ENCODE measurements around the gene USP53.

USP53 gene

GRCh38 chr4:119211867-119212233, 663 bp upstream of the USP53 start:
- peaks cover 0 to 5% (median 0%) of the 10 kb centered on the region in 3 donors for H3K36me3 ChIP-seq
- H3K27ac ChIP-seq, result peak overlapping the region; percentile 97 to 98
- peaks cover 0 to 21% (median 0%) of the 10 kb centered on the region in 4 donors for H3K4me1 ChIP-seq
- no peaks in the 10 kb centered on the region for H3K9me3 ChIP-seq
- TF ChIP-seq CTCF (IDR thresholded peaks at IDR 0.05), result peak in 1 of 2 experiments; percentile 16
- DNase-seq, result no peak
- H3K27me3 ChIP-seq, result no peaks in the 10 kb centered on the region
- intact Hi-C loops (cut with DNase I; ENCODE audit: low total_unique reads), result loop anchor here (5.0 to 10.0 kb wide), 3 partner anchors 107 to 235 kb away; no protein-coding TSS in a partner anchor
- H3K4me3 ChIP-seq, result peak overlapping the region; percentile 81 to 89

- peaks cover 0 to 32% (median 0%) of the 10 kb centered on the region in 4 donors for H3K4me1 ChIP-seq
- no peak for TF ChIP-seq CTCF (IDR thresholded peaks at IDR 0.05)
- H3K27me3 ChIP-seq, result no peaks in the 10 kb centered on the region
- no peaks in the 10 kb centered on the region for H3K9me3 ChIP-seq
- peak; percentile 95 to 96 for DNase-seq
- H3K4me3 ChIP-seq, result peak overlapping the region; percentile 81 to 89
- peak overlapping the region; percentile 97 to 98 for H3K27ac ChIP-seq
- peaks cover 0 to 17% (median 7%) of the 10 kb centered on the region in 3 donors for H3K36me3 ChIP-seq
- intact Hi-C loops (cut with DNase I; ENCODE audit: low total_unique reads), result loop anchor here (5.0 to 10.0 kb wide), 3 partner anchors 108 to 236 kb away; no protein-coding TSS in a partner anchor
Measured at GRCh38 chr4:119212964-119213606, 572 bp downstream of the USP53 start.

GRCh38 chr4:119218093-119218492, 5.6 kb downstream of the USP53 start:
- no peak for TF ChIP-seq CTCF (IDR thresholded peaks at IDR 0.05)
- Histone ChIP-seq H3K36me3 (peaks cover 0 to 42% (median 28%) of the 10 kb centered on the region in 3 donors), H3K9me3 (no peaks in the 10 kb centered on the region), H3K27ac (no peak overlapping the region), H3K27me3 (no peaks in the 10 kb centered on the region), H3K4me3 (peak overlapping the region; percentile 5), H3K4me1 (peaks cover 0 to 45% (median 0%) of the 10 kb centered on the region in 4 donors)
- intact Hi-C loops (cut with DNase I; ENCODE audit: low total_unique reads), result loop anchor here (10.0 kb wide), 1 partner anchor 113 kb away; no protein-coding TSS in a partner anchor
- DNase-seq, result no peak

- TF ChIP-seq CTCF (IDR thresholded peaks at IDR 0.05), result no peak
- peaks cover 0 to 24% (median 0%) of the 10 kb centered on the region in 4 donors for H3K4me1 ChIP-seq
- peaks cover 0 to 3% (median 0%) of the 10 kb centered on the region in 3 donors for H3K9me3 ChIP-seq
- no peak overlapping the region for H3K4me3 ChIP-seq
- H3K27ac ChIP-seq, result no peak overlapping the region
- H3K36me3 ChIP-seq, result peaks cover 8 to 41% (median 40%) of the 10 kb centered on the region in 3 donors
- no peaks in the 10 kb centered on the region for H3K27me3 ChIP-seq
- no peak for DNase-seq
- intact Hi-C loops (cut with DNase I; ENCODE audit: low total_unique reads), result no loop called here
Measured at GRCh38 chr4:119221412-119221811, 8.9 kb downstream of the USP53 start.

GRCh38 chr4:119227690-119228089, 15.2 kb downstream of the USP53 start:
- H3K4me3 ChIP-seq, result no peak overlapping the region
- no peak overlapping the region for H3K27ac ChIP-seq
- peaks cover 0 to 11% (median 0%) of the 10 kb centered on the region in 4 donors for H3K4me1 ChIP-seq
- no peak for DNase-seq
- no peaks in the 10 kb centered on the region for H3K27me3 ChIP-seq
- no peak for TF ChIP-seq CTCF (IDR thresholded peaks at IDR 0.05)
- intact Hi-C loops (cut with DNase I; ENCODE audit: low total_unique reads), result no loop called here
- peaks cover 0 to 3% (median 0%) of the 10 kb centered on the region in 3 donors for H3K9me3 ChIP-seq
- peaks cover 8 to 33% (median 27%) of the 10 kb centered on the region in 3 donors for H3K36me3 ChIP-seq

All from tibial artery (tissue), 4 donors.